GM10847 (cell line): ENCODE data around the gene LXN.

ENCODE experiments used
- POLR2A ChIP-seq: IDR thresholded peaks from 2 replicates; pipeline ENCODE4 v1.6.1; 2011; ENCODE audit not compliant: insufficient read length; ENCODE audit errors: extremely low read depth

The LXN gene

DNA sequence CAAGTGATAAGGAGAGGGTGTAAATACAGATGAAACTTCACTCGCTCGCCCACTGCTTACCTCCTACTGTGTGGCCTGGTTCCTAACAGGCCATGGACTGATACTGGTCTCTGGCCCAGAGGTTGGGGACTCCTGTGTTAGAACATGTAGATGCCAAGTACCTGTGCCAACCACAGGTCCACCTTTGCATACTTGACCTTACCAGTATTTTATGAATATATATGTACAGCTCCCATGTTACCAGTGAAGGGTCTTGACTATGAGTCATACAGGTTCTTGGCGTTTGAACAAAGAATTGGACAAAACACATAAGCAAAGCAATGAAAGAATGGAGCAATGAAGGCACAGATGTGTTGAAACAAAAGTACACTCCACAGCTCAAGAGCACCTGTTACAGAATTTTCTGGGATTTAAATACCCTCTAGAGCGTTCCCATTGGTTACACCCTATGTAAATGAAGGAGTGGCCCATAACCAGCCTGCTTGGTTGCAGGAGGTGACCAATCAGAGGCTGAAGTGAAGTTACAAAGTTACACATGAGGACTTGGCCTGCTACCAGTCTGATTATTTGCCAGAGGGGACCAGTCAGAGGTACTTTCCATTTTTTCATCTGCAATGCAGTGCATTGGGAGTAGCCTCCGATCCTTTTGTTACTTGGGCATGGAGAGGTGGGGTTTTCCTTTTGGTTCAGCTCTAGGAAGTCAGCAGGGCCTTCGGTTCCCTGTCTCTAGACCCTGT is 29.8 kb downstream of the LXN start:
- TF ChIP-seq POLR2A: no peak

DNA sequence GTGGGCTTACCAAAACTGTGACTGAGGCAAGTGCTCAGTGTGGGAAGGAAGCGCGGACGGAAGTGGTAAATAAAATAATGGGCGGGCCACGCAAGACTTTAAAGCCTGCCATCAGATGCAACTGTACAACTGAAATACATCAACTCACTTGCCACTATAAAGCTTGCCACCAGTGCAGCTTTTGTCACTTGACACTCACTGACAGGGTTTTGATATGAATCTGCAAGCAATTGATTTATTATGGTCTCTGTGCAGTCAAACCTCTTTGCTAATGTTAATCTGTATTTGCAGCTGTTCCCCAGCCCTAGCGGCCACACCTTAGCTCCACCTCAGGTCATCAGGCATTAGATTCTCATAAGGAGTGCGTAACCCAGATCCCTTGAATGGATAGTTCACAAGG is 30.4 kb downstream of the LXN start:
- no peak for TF ChIP-seq POLR2A

DNA sequence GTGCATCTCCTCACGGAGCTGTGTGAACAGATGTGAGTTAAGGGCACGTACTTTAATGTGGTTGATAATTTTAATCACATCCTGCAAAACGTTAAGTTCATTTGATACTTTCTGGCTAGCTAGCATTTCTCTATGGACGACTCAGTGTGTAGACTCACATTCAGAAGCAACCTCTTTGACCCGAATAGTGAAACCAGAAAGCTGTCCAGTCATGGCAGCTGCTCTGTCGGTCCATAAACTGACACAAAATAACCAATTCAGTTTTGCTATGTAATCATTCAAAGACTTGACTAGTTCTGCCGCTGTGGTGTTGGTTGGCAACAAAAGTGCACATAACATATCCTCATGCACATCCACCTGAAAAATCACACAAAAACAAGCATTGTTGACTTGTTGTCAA is 31.8 kb downstream of the LXN start:
- no peak for TF ChIP-seq POLR2A

DNA sequence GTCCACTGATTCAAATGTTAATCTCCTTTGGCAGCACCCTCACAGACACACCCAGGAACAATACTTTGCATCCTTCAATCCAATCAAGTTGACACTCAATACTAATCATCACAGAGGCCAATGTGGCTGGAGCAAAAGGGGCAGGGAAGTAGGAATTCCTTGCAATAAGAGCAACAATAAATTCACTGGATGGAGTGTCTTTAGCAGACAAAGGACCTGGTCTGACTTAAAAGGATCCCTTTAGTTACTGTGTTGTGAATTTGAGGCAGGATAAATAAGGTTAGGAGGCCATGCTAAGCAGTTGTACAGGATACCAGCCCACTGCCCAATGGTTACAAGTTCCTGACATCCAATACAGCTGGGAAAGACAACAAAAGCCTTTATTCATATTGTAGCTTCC is 40.5 kb downstream of the LXN start:
- no peak for TF ChIP-seq POLR2A

DNA sequence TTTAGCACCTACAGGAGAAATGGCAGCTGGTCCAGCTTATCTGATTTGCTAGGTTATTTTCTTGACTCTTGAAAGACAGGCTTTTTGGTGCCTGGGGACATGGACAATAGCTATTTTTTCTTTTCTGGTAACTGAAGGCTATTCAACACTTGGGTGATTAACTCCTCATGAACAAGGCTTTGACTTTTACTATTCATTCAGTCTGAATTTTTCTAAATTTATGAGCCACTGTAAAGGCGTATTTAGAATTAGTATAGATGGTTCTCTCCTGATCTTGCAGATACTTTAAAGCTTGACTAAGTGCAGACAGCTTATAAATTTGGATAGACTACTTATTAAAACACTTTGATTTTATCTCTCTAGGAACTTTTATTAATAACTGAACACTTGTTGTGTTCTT is 46.6 kb downstream of the LXN start:
- no peak for TF ChIP-seq POLR2A

DNA sequence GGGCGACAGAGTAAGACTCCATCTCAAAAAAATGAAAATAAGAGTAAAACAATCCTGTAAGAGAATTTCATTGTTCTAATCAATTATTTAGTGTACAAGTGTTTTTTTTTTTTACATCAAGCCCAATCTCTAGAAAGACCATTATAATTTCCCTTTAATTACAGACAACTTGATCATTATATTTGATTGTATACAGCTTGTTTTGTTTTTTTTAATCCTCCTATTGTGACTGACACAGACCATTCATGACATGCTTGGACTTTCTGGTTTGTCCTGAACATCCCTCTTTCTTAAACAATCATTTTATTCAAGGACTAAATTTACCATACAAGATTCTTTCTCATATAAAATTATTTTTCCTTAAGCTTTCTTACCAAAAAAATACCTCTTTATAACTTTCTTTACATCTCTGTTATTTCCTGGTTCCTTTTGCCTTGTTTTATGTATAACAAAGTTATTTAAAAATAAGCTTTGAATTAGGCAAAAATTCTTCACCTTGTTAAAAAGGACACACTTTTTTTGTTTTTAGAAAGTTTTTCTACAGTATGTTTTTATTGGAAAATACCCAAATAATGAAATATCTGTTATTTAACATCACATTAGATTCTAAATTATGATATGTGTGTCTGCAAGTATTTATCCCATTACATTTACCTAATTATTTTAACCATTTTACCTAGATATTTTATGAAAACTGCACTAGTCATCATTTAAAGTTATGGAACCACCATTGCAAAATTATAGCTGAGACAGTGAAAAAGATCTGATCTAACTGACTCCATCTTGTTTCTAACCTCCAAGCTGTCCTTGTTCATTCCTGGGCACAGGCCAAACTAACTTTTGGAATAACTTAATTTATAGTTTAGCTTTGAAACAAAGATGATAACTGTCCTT is 54.2 kb downstream of the LXN start:
- TF ChIP-seq POLR2A: no peak
